ENCODE measurements around the gene COMMD3. TPM values are rescaled to one million over a fixed set of nuclear protein-coding genes. Genes with fewer than 3 reads are reported as not detected.

COMMD3 gene
- total and polyA plus RNA-seq, 2 of the 8 experiments (the other 6 are each of a cell fraction or from before 2014, with no cell fraction given): 2.3 to 2.7 TPM

GRCh38 chr10:22341190-22341925 is 25.2 kb downstream of the COMMD3 start:
- DNase-seq (ENCODE audit: low read depth in 1 of 2, low spot score in 2 of 2) (no peak), FAIRE-seq (no peak)
- Histone ChIP-seq H3K9ac (replicated peaks in 1 of 4; ENCODE audit: extremely low read depth in 1 of 4, low read depth in 3 of 4, low read length in 3 of 4) (no peak overlapping the region), H3K4ac (replicated peaks; ENCODE audit: insufficient read length, low read depth, low read length) (no peak overlapping the region), H3K79me2 (ENCODE audit: control insufficient read depth in 1 of 2, insufficient read depth in 2 of 2, low read length in 2 of 2) (no peaks in the 10 kb centered on the region), H2BK15ac (ENCODE audit: low read length) (no peak overlapping the region), H2BK12ac (ENCODE audit: low read depth, low read length) (no peak overlapping the region), H3K27ac (ENCODE audit: low read depth, low read length) (no peak overlapping the region), H4K91ac (replicated peaks; ENCODE audit: insufficient read length, low read length) (no peak overlapping the region), H3K4me3 (ENCODE audit: extremely low read depth in 1 of 4, insufficient read depth in 2 of 4, low read depth in 3 of 4, low read length in 4 of 4) (peak overlapping the region; percentile 32 to 64 (median 44); a peak in 7 of 8 replicates), H2BK20ac (ENCODE audit: low read length) (no peak overlapping the region), H3K4me2 (ENCODE audit: insufficient read depth in 1 of 2, low read depth in 2 of 2, low read length in 2 of 2) (peak overlapping the region; percentile 65 to 68), H3K4me1 (replicated peaks in 1 of 4; ENCODE audit: control insufficient read depth in 3 of 4, insufficient read depth in 4 of 4, low read length in 3 of 4) (peaks cover 0 to 7% (median 5%) of the 10 kb centered on the region in 4 experiments; a peak in 4 of 7 replicates), H4K5ac (ENCODE audit: insufficient read length, low read depth, low read length) (no peak overlapping the region), H3K18ac (ENCODE audit: extremely low read depth, low read length) (no peak overlapping the region), H4K20me1 (replicated peaks in 1 of 2; ENCODE audit: control insufficient read depth in 1 of 2, insufficient read depth in 2 of 2, low read length in 2 of 2) (peaks cover 2 to 14% of the 10 kb centered on the region in 2 experiments), H3K36me3 (ENCODE audit: control insufficient read depth in 2 of 4, insufficient read depth in 4 of 4, low read length in 3 of 4) (no peaks in the 10 kb centered on the region; a peak in 1 of 8 replicates), H3K23me2 (ENCODE audit: low read depth, low read length) (peaks cover 10% of the 10 kb centered on the region; the same call in 1 of the 2 replicates), H2BK5ac (ENCODE audit: low read depth, low read length) (no peak overlapping the region), H3K27me3 (replicated peaks in 1 of 4; ENCODE audit: control insufficient read depth in 3 of 4, extremely low read depth in 1 of 4, insufficient read depth in 3 of 4, low read length in 3 of 4) (peaks cover 64 to 100% (median 90%) of the 10 kb centered on the region in 4 experiments), H2BK120ac (replicated peaks; ENCODE audit: low read depth, low read length) (no peak overlapping the region), H3K14ac (ENCODE audit: insufficient read length) (no peak overlapping the region), H2AFZ (ENCODE audit: low read length) (no peak overlapping the region), H3K23ac (ENCODE audit: insufficient read length) (no peak overlapping the region), H3K56ac (replicated peaks; ENCODE audit: insufficient read length, low read depth, low read length) (no peak overlapping the region), H3K79me1 (ENCODE audit: low read depth, low read length) (no peaks in the 10 kb centered on the region), H2AK5ac (ENCODE audit: low read depth, low read length) (no peak overlapping the region), H4K8ac (ENCODE audit: extremely low read depth, insufficient read depth, low read length) (no peak overlapping the region), H3K9me3 (ENCODE audit: insufficient read depth in 2 of 2, low read depth in 1 of 2, low read length in 1 of 2) (no peaks in the 10 kb centered on the region; a peak in 1 of 4 replicates)
- 3% methylated on average over 23 of the region's 40 CpGs; no CpG with 5 or more reads in 1 of the 2 experiments for WGBS, 2 experiments (ENCODE audit: extremely low coverage in 1 of 2, insufficient coverage in 1 of 2, insufficient read length in 1 of 2, insufficient replicate concordance in 2 of 2, low coverage in 1 of 2, low lambda C conversion rate in 2 of 2, missing lambda C conversion rate in 1 of 2)
- ChIA-PET POLR2A (ENCODE audit: partially characterized antibody) (no interaction called here), CTCF (ENCODE audit: partially characterized antibody) (interaction anchor here (0.9 kb wide), 1 partner anchor 333 kb away, joined by 3 read pairs; no protein-coding TSS in a partner anchor)
- TF ChIP-seq KDM5A (IDR thresholded peaks at IDR 0.05; ENCODE audit: low read length) (no peak), SAP30 (IDR thresholded peaks at IDR 0.05; ENCODE audit: insufficient read depth, insufficient replicate concordance, low read length) (no peak), TEAD4 (IDR thresholded peaks at IDR 0.05; ENCODE audit: low read depth, low read length) (no peak), RAD21 (IDR thresholded peaks at IDR 0.05 in 1 of 2, conservative IDR thresholded peaks at IDR 0.05 in 1 of 2; ENCODE audit: low read depth in 2 of 2, low read length in 2 of 2) (no peak), CHD2 (IDR thresholded peaks at IDR 0.05; ENCODE audit: low read length) (no peak), POU5F1 (IDR thresholded peaks at IDR 0.05; ENCODE audit: low read depth, low read length) (no peak), RBBP5 (IDR thresholded peaks at IDR 0.05; ENCODE audit: borderline replicate concordance, low read depth, low read length) (no peak), TAF1 (IDR thresholded peaks at IDR 0.05; ENCODE audit: low read depth, low read length) (no peak), E2F6 (IDR thresholded peaks at IDR 0.05) (no peak), SUZ12 (IDR thresholded peaks at IDR 0.05; ENCODE audit: low read length) (peak; percentile 99), POLR2AphosphoS5 (IDR thresholded peaks at IDR 0.05; ENCODE audit: low read depth, low read length) (no peak), EZH2 (IDR thresholded peaks at IDR 0.05; ENCODE audit: low read depth, low read length, severe bottlenecking) (peak; percentile 100)

Measured in H1 (cell line).